ENCODE data around the gene KCNQ5. TPM values are rescaled to one million over a fixed set of nuclear protein-coding genes. Genes with fewer than 3 reads are reported as not detected.
A peak's percentile ranks its signal among the peaks of the same experiment; 100 is the strongest.
"Not testable (repeated sequence)": the region's sequence is repeated elsewhere in the genome, so short reads cannot be mapped to it uniquely, and the experiment has no call there.

KCNQ5 gene
- total and polyA plus RNA-seq, 11 donors, result 0.06 to 0.18 TPM; not detected in 9

DNA sequence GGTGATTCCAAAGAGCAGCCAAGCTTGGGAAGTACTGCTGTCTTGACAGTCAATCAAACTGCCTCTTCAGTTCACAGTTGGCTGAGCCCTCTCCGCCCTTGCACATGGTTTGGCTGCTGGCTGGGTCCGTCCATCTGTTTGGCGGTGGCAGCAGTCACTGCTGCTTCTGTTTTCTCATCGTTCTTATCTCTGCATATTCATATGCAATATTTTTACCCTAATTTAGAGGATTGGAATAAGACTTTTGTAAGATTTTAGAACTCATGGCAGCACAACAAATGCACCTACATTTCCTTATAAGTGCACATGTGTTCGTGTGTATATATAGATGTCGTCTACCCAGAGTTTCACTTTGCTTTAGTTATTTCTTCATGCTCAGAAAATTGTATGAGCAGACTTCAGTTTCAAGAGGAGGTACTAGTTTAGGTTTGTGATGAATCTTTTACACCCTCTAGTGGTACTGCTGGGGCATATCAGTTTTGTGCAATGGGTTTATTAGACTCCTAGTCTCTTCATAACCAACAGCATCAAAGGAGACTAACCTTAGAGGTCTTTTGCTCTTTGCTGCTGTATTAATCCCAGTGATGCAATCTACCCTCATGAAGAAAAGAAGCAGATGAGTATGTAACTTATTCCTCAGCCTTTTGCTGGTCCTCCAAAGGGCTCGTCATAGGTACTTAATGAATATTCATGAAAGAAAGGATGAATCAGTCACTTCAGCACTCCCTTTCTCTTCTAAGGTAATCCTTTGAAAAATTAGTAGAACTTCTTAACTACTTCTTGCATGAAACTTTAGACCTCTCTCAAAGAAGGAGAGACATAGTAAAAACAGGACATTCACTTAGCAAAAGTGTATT is 559.1 kb downstream of the KCNQ5 start:
- H3K4me1 ChIP-seq, result peaks cover 0 to 5% (median 0%) of the 10 kb centered on the region in 12 donors
- H3K36me3 ChIP-seq, result no peaks in the 10 kb centered on the region
- H3K4me3 ChIP-seq, result peak overlapping the region in 8 of 12 donors; percentile 4 to 49 (median 26)
- TF ChIP-seq CTCF (IDR thresholded peaks at IDR 0.05) (peak; percentile 56 to 83 (median 68)), POLR2A (IDR thresholded peaks at IDR 0.05) (no peak)
- DNase-seq (no peak), ATAC-seq (peak in 3 of 4 donors; percentile 75 to 86 (median 84))
- intact Hi-C loops (cut with DNase I), result loop anchor here (2.0 to 5.0 kb wide), 2 partner anchors 768 to 769 kb away; no protein-coding TSS in a partner anchor
- H3K9me3 ChIP-seq, result no peaks in the 10 kb centered on the region
- H3K27me3 ChIP-seq, result peaks cover 0 to 11% (median 3%) of the 10 kb centered on the region in 9 donors
- WGBS, 4 donors, result 13 to 20% (median 16%) methylated on average over 7 of the region's 7 CpGs
- H3K27ac ChIP-seq, result no peak overlapping the region

- intact Hi-C loops (cut with DNase I), result loop anchor here in 7 of 10 donors (5.0 kb wide), 1 partner anchor 770 kb away; no protein-coding TSS in a partner anchor
- 73 to 82% (median 76%) methylated on average over 2 of the region's 2 CpGs for WGBS, 4 donors
- Histone ChIP-seq H3K27ac (no peak overlapping the region), H3K36me3 (no peaks in the 10 kb centered on the region), H3K4me3 (no peak overlapping the region), H3K27me3 (peaks cover 0 to 7% (median 3%) of the 10 kb centered on the region in 9 donors), H3K4me1 (peaks cover 0 to 5% (median 0%) of the 10 kb centered on the region in 12 donors), H3K9me3 (no peaks in the 10 kb centered on the region)
- DNase-seq (no peak), ATAC-seq (no peak)
- TF ChIP-seq POLR2A (IDR thresholded peaks at IDR 0.05) (no peak), CTCF (IDR thresholded peaks at IDR 0.05) (no peak)
Observed at GRCh38 chr6:73182021-73182607, 560.2 kb downstream of the KCNQ5 start.

- H3K9me3 ChIP-seq; H3K4me3 ChIP-seq; DNase-seq; H3K27me3 ChIP-seq; ATAC-seq; intact Hi-C loops (cut with DNase I); H3K36me3 ChIP-seq; H3K27ac ChIP-seq; H3K4me1 ChIP-seq: not testable (repeated sequence)
- WGBS, 4 donors, result 90 to 97% (median 94%) methylated on average over 4 of the region's 4 CpGs
Observed at GRCh38 chr6:73193302-73193701, 571.4 kb downstream of the KCNQ5 start.

- Histone ChIP-seq H3K36me3 (no peaks in the 10 kb centered on the region), H3K4me3 (no peak overlapping the region), H3K27ac (no peak overlapping the region), H3K27me3 (no peaks in the 10 kb centered on the region), H3K4me1 (no peaks in the 10 kb centered on the region), H3K9me3 (no peaks in the 10 kb centered on the region)
- no peak for TF ChIP-seq POLR2A (IDR thresholded peaks at IDR 0.05)
- TF ChIP-seq CTCF (IDR thresholded peaks at IDR 0.05), result no peak
- WGBS, 4 donors, result 87 to 96% (median 92%) methylated on average over 7 of the region's 7 CpGs
- intact Hi-C loops (cut with DNase I), result no loop called here
- no peak for DNase-seq
- ATAC-seq, result no peak
Observed at GRCh38 chr6:73194744-73195143, 572.9 kb downstream of the KCNQ5 start.
